Fibroblast of skin of right quadriceps (primary cell): ENCODE results near the gene HNRNPLL.
"Not testable (repeated sequence)": the region's sequence is repeated elsewhere in the genome, so short reads cannot be mapped to it uniquely, and the experiment has no call there.

Experiments used
- DNase-seq: peaks from one replicate; pipeline ENCODE4 v3.0.0-alpha.2; 2013

Gene HNRNPLL

DNA sequence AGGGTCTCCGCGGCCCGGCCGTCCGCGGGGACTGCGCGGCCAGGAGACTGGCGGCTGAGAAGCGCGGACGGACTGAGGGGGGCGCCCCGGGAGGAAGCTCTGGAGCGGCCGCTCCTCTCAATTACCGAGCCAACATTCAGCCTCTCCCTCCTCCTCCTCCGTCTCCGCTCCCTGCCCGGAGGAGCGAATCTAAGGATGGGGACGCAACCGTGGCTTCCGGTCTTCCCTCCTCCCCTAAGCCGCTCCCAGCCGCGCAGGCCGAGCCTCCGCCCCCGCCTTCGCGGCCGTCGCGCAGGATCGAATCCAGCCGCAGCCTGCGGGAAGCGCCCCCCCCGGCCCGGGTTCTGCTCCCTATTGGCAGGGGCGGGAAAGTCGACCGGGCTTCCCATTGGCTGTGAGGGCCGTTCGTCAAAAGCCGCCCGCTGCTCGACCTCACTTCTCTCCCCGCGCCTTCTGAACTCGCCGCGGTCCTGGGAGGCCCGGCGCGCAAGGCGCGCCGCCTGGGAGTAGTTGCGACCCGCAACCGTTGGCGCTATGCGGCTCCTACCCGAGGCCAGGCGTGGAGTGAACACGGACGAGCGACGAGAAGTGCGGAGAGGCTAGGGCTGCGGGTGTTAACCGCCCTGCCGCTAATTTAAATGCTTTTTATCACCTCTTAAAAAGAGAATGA lies at the start of gene HNRNPLL:
Gene HNRNPLL, minus strand, starts transcription at position 197 of the 670 bp plus-strand sequence. CDS start 302 bp downstream, outside the sequence.
- peak; percentile 99 for DNase-seq

DNA sequence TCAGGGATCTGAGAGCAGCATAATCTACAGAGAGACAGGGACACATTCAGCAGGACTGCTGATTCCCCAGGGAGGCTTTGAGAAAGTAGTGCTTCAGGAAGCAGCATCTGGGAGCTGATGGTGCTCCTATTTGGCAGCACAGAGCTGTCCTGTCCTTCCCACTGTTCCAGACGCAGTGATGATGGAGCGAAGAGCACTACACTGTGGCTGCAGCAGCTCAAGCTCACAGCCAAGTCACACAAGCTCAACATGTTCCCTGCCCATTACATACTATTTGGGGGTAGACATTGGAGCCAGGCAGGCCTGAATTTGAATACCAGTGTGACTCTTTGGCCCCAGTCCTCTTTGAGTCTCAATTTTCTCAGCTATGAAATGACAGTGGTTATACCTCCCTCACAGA lies 48.0 kb upstream of the HNRNPLL start:
- DNase-seq = no peak

DNA sequence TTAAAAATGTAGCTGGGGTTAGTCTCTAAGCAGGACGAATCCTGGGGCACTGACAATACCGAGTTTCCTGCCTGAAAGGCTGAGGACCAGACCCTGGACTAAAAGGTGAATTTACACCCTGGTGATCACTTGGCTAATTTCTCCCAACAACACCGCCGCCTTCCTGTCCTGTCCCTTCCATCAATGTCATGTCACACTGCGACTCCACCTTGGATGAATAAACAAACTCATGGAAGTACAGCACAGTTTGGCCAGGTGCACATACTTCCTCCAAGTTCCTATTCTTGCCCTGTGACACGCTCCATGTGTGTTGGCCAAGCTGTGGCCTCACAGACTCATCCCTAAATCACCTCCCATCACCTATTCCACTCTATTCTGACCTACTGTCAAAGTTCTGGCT lies 47.3 kb upstream of the HNRNPLL start:
- no peak for DNase-seq

DNA sequence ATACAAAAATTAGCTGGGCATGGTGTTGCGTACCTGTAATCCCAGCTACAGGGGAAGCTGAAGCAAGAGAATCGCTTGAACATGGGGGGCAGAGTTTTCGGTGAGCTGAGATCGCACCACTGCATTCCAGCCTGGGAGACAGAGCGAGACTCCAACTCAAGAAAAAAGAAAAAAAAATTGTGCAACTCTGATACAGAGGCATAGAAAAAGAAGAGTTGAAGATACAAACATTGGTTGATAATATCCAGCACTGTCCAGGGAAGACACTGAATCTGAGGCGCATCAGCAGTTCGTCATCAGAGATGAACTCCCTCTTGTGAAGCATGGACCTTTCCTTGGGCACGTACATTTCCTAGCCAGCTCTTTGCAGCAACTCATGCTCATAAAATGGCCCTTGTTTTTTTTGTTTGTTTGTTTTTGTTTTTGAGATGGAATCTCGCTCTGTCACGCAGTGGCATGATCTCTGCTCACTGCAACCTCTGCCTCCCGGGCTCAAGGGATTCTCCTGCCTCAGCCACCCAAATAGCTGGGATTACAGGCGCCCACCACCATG lies 46.5 kb upstream of the HNRNPLL start:
- no peak for DNase-seq

DNA sequence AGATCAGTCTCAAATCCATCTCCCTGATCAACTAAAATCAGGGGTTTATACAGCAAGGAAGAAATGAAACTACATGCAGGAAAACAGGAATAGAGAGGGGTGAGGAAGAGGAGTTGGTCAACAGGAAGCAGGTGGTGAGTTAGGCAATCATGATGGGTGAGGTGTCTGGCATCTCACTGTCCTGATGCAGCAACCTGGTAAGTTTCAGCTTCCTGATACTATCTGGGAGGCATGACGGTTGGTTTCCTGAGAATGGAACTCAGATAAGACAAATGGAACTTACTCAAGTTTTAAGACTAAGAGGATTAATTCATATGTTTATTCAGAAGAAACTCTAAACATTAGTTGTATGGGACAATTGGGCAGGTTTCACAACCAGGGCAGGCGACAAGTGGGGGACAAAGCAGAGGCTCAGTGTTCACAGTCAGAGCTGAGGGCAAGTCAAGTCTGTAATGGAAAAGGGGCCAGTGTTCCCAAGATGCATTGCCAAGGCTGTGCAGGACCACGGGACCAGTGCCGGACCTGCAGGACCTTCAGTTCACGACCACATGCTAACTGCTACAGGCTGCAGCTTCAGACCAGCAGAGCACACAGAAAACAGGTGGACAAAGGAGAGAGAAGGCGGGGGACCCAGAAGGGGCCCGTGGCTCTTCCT lies 45.5 kb upstream of the HNRNPLL start:
- DNase-seq = no peak

DNA sequence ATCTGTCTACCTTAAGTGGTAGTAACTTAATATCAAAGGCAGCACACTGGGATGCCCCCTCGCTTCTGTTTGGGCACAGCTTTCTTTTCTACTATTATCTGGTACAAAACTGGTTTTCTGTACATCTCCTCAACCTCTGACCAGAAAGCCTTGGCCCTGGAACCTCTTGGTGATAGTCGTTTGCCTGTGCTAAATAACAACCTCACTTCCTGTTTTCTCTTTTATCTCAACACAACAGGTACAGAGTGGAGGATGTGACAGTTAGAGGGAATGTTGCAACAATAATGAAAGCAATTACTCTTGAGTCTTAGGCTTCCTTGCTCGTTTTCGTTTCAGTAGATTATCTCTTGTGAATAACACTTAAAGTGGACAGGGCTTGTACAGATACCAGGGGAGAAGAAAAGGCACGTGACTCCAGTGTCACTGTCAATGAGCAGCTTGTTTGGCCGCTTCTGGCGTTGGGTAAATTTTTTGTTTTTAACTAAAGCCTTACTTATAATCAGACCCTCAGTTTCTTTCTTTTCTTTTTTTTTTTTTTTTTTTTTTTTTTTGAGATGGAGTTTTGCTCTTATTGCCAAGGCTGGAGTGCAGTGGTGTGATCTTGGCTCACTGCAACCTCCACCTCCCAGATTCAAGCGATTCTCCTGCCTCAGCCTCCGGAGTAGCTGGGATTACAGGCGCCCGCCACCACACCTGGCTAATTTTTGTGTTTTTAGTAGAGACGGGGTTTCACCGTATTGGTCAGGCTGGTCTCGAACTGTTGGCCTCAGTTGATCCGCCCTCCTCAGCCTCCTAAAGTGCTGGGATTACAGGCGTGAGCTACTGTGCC lies 41.2 kb upstream of the HNRNPLL start:
- DNase-seq = not testable (repeated sequence)

DNA sequence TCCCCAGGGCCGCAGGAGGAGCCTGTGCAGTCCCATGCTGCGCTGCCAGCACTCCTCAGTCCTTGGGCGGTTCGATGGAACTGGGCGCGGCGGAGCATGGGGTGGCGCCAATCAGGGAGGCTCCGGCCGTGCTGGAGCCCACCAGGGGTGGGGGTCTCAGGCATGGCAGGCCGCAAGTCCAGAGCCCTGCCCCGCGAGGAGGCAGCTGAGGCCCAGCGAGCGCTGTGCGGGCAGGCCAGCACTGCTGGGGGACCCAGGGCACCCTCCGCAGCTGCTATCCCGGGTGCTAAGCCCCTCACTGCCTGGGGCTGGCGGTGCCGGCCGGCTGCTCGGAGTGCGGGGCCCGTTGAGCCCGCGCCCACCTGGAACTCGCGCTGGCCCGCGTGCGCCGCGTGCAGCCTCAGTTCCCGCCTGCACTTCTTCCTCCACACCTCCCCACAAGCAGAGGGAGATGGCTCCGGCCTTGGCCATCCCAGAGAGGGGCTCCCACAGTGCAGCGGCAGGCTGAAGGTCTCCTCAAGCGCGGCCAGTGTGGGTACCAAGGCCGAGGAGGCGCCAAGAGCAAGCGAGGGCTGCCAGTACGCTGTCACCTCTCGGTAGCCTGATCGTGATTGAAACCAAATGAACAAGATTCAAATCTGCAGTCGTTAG lies 40.4 kb upstream of the HNRNPLL start:
- no peak for DNase-seq

DNA sequence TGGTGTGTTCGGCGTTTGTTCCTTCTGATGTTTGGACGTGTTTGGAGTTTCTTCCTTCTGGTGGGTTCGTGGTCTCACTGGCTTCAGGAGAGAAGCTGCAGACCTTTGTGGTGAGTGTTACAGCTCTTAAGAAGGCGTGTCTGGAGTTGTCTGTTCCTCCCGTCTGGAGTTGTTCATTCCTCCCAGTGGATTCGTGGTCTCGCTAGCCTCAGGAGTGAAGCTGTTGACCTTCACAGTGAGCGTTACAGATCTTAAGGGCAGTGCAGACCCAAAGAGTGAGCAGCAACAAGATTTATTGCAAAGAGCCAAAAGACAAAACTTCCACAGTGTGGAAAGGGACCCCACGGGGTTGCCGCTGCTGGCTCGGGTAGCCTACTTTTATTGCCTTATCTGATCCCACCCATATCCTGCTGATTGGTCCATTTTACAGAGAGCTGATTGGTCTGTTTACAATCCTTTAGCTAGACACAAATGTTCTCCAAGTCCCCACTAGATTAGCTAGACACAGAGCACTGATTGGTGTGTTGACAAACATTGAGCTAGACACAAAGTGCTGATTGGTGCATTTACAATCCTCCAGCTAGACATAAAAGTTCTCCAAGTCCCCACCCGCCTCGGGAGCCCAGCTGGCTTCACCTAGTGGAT lies 39.8 kb upstream of the HNRNPLL start:
- DNase-seq = not testable (repeated sequence)

DNA sequence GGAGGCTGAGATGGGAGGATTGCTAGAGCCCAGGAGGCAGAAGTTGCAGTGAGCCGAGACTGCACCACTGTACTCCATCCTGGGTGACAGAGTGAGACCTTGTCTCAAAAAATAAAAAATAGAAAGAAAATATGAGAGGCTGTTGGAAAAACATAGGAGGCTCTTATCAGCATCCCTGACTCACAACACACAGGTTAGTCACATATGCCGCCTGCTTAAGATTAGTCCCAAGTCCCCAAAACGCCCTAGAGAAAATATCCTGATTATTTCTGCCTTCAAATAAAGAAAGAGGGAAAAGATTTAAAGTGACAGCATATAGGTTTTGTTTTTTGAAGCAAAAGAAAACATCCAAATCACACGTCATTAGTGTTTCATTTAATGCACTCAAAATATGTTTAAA lies 33.3 kb upstream of the HNRNPLL start:
- DNase-seq = no peak

DNA sequence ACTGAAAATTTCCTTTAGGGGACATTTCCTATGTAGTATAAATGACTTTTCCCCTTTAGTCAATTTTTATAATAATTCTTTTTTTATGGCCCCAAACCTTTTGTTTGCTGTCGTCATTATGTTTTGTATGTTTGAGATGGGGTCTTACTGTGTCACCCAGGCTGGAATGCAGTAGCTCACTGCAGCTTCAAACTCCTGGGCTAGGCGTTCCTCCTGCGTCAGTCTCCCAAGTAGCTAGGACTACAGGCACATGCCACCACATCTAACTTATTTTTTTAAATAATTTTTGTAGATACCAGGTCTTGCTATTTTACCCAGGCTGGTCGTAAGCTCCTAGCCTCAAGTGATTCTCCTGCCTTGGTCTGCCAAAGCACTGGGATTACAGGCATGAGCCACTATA lies 32.4 kb upstream of the HNRNPLL start:
- no peak for DNase-seq

DNA sequence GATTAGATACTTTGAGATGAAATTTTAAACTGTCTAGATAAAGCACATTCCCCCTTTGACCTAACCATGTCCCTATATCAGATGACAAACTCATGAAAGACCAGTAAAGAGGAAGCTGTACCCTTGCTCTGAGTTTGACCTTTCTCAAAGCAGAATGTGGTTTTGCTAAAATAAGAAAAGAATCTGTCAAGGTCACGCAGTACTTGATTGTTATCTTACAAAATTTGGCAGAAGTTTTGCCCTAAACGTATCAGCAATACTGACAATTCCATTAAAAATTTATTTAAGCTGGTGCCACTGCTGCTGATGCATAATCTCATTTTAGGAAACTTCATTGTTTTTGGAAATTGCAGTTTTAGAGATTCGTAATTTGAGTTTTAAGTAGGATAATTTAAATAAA lies 32.0 kb upstream of the HNRNPLL start:
- no peak for DNase-seq

DNA sequence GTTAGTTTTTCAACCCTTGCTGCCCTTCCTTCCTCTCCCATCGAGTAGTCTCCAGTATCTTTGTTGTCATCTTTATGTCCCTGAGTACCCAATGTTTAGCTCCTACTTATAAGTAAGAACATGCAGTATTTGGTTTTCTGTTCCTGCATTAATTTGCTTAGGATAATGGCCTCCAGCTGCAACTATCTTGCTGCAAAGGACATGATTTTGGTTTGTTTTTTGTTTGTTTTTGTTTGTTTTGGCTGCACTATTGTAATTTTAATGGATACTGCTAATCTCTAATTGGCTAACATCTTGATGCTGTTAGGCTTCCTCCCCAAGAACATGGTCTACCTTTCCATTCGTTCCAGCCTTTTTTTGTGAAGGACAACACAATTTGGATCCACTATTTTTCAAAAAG lies 31.2 kb upstream of the HNRNPLL start:
- no peak for DNase-seq

DNA sequence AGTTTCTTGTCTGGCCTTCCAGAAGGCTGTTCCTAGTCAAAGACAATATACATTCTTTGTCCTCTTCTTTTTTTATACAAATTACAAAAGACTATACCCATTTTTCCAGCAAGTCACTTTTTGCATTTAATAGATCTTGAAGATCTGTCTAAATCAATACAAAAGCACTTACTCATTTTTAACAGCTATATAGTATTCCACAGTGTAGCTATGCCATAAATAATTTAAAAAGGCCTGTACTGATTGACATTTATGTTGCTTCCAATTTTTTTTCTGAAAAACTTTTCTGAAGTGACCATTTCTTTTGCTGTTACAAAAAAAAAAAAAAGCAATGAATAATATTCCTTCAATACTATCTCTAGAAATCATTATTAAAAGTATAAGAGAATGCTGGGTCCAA lies 30.3 kb upstream of the HNRNPLL start:
- DNase-seq = no peak

DNA sequence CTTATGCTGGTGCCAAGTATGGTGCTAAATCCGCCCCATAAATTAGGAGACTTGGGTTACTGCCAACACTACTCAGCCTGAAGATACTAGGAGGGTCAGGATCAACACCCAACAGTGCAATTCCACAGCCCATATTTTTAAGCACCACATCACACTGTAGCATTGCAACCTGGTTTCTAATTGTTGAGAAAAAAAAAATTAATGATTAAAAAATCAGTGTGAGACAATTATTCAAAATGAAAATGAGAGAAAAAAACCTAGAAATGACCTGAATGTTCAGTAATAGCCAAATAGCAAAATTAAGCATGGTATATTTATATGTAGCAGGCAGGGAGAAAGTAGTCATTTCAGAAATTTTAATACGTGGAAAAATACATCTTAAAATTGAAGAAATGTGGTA lies 29.2 kb upstream of the HNRNPLL start:
- no peak for DNase-seq

DNA sequence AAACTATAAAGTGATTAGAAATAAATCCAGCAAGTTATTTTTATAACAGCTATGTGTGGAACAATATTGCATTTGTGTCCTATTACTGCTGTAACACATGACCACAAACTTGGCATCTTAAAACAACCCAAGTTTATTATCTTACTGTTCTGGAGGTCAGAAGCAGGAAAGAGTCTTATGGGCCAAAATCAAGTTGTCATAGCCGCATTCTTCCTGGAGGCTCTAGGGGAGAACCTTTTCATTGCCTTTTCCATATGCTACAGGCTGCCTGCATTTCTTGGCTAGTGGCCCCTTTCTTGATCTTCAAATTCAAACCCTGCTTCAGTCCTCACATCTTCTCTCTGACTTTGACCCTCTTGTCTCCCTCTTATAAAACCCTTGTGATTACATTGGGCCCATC lies 27.0 kb upstream of the HNRNPLL start:
- DNase-seq = no peak

DNA sequence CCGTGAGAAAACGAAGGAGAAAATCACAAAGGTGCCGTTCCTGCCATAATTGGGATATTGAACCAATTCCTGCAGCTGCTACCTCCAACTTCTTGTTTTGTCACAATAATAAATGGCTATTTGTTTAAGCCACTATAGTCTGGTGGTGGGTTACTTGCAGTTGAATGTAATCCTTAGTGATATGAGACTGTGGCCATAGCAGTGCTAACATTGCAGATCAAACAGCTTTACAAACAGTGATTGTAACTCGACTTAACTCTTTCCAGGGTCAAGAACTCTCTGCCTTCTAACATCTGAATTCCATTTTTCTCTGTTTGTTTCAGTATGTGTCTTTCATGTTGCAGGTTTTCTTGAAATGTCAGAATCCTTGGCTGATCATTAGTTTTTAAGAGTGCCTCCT lies 24.7 kb upstream of the HNRNPLL start:
- DNase-seq = no peak

DNA sequence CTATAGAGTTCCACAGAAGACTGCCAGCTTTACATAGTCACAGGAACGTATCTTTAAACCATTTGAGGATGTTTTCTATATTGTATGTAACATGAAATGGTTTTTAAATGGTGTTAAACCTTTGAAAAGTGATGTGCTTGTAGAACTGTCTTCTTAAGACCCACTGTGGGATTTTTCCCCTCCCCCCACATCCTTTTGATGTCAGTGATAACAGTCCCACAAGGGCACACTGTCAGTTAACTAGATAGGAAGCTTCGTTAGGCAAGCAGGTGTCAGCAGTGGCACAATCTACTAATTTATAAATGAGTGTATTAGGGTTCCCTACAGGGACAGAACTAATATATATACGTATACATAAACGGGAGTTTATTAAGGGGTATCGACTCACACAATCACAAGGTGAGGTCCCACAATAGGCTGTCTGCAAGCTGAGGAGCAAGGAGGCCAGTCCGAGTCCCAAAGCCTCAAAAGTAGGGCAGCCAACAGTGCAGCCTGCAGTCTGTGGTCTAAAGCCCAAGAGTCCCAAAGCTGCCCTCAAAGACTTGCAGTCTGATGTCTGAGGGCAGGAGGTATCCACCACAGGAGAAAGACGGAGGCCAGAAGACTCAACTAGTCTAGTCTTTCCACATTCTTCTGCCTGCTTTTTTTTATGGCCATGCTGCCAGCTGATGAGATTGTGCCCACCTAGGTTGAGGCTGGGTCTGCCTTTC lies 23.8 kb upstream of the HNRNPLL start:
- no peak for DNase-seq

DNA sequence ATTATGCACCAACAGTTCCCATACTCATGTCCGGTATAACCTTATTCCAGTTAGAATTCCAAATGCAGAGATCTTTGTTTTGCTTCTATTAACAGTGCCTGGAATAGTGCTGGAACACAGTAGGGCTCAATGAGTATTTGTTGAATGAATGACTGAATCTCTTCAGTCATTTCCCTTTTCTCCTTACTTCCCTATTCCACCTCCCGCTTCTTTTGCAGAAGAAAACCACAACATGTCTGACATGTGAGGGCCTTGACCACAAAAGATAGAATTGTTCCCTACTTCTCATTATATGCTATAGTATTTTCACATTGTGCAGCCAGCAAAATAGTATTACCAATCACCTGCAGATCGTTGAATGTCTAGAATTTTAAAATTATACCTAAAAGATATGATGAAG lies 19.5 kb upstream of the HNRNPLL start:
- no peak for DNase-seq

DNA sequence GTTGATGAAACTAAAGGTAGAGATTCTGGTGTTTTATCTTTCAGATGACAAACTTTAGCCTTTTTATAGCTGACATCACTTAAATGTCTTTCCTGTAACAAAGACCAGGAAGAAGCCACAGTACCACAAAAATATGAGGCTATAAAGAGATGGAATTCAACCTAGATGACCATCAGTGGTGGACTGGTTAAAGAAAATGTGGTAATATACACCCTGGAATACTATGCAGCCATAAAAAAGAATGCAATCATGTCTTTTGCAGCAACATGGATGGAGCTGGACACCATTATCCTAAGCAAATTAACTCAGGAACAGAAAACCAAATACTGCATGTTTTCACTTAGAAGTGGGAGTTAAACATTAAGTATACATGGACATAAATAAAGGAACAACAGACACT lies 18.3 kb upstream of the HNRNPLL start:
- no peak for DNase-seq

DNA sequence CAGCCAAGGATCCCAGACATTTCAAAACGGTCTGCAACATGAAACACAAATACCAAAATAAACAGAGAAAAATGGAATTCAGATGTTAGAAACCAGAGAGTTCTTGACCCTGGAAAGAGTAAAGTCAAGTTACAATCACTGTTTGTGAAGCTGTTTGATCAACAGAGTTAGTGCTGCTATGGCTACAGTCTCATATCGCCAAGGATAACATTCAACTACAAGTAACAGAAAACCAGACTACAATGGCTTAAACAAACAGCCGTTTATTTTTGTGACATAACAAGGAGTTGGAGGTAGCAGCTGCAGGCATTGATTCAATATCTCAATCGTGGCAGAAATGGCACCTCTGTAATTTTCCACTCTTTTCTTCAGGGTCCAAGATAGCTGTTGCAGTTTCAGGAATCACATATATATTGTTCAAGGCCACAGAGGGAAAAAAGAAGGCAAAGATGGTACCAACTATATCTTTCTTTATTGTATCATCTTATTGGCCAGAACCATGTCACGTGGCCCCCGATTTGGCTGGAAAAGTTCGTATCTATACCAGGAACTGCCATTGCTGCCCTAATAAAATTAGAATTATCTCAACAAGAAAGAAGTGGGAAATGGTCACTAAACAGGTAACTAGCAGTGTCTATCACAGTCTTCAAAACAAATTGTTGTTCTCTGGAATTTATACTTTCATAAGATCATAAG lies 17.7 kb upstream of the HNRNPLL start:
- no peak for DNase-seq

DNA sequence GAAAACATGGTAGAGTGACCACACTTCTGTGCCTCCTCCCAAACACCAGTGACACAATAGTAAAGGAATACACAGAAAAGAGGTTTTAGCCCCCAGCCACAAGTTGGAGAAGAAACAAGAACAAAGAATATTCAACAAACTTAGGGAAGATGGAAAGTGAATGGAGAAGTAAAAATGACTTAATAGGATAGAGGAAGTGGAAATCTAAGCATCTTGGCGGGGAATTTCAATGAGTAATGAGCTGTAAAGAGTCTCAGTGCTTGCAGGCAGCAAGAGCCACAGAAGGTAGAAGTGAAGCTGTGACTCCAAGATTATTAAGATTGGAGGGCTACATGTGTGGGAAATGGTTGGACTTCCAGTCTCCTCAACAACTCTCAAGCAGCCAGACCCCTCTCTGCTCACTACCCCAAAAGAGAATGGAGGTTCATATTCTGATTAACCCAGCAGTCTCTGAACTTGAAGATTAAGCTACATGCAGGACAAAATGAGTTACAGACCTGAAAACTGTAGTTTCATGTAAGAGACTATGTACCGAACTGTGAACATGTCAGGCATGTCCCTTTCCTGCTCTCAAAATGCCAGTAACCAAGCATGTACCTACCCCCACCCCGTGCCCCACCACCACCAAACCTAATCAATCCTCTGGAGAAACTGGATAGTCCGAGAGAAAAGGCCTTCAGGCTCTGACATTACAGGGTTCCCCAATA lies 16.9 kb upstream of the HNRNPLL start:
- DNase-seq = no peak
